Hematopoietic multipotent progenitor cell (in vitro differentiated cells): ENCODE data around the gene EML2. TPM values are rescaled to one million over a fixed set of nuclear protein-coding genes. Genes with fewer than 3 reads are reported as not detected.
A peak's percentile ranks its signal among the peaks of the same experiment; 100 is the strongest.
"Not testable (repeated sequence)": the region's sequence is repeated elsewhere in the genome, so short reads cannot be mapped to it uniquely, and the experiment has no call there.

Experiments
- DNase-seq, 3 donors: peaks; one replicate each; pipeline ENCODE4 v3.0.0-alpha.2; 2011 to 2015; ENCODE audit warnings: low read depth in 2 of 3, low spot score in 2 of 3
- total RNA-seq: library from RNA; depleted of rRNA; stranded (reverse); fragments of >200 nt; gene quantifications from one replicate; pipeline ENCODE4 v1.2.3, GENCODE V29; 2012

EML2 gene
- total RNA-seq, 1 donor, result 34.2 TPM

GRCh38 chr19:45621389-45621788, 17.8 kb downstream of the EML2 start:
- DNase-seq, result no peak

- DNase-seq, result no peak
Measured at GRCh38 chr19:45616704-45617017, 22.5 kb downstream of the EML2 start.

GRCh38 chr19:45615795-45616703, 23.1 kb downstream of the EML2 start:
- peak in 2 of 3 donors; percentile 86 to 88 for DNase-seq

- DNase-seq, result not testable (repeated sequence)
Measured at GRCh38 chr19:45615056-45615455, 24.1 kb downstream of the EML2 start.

GRCh38 chr19:45613926-45614725, 25.1 kb downstream of the EML2 start:
- DNase-seq, result no peak

- DNase-seq, result no peak
Measured at GRCh38 chr19:45608948-45609347, 30.2 kb downstream of the EML2 start.

- DNase-seq, result peak in 1 of 3 donors; percentile 24
Measured at GRCh38 chr19:45607071-45608029, 31.8 kb downstream of the EML2 start.

- DNase-seq, result no peak
Measured at GRCh38 chr19:45601524-45602374, 37.4 kb downstream of the EML2 start, which contains the start of gene GPR4. Gene GPR4 (minus strand): TSS chr19:45602212. CDS start chr19:45591866, 10,346 bp downstream.

GRCh38 chr19:45601115-45601514, 38.1 kb downstream of the EML2 start:
- no peak for DNase-seq

GRCh38 chr19:45600340-45600885, 38.8 kb downstream of the EML2 start:
- no peak for DNase-seq

GRCh38 chr19:45599286-45599685, 39.9 kb downstream of the EML2 start:
- DNase-seq, result no peak

- DNase-seq, result peak in 1 of 3 donors; percentile 33
Measured at GRCh38 chr19:45598267-45599001, 40.8 kb downstream of the EML2 start.

- DNase-seq, result no peak
Measured at GRCh38 chr19:45597425-45598111, 41.6 kb downstream of the EML2 start.

- DNase-seq, result no peak
Measured at GRCh38 chr19:45595814-45596213, 43.4 kb downstream of the EML2 start.

- no peak for DNase-seq
Measured at GRCh38 chr19:45593520-45593919, 45.7 kb downstream of the EML2 start.

GRCh38 chr19:45592366-45592765, 46.8 kb downstream of the EML2 start:
- no peak for DNase-seq

GRCh38 chr19:45591638-45592005, 47.6 kb downstream of the EML2 start:
- no peak for DNase-seq

GRCh38 chr19:45591004-45591637, 48.1 kb downstream of the EML2 start:
- DNase-seq, result peak in 1 of 3 donors; percentile 53
